Ishikawa (cell line): ENCODE results near the gene C6orf141.

ENCODE experiments used
- CEBPB ChIP-seq: IDR thresholded peaks from 2 replicates; pipeline ENCODE4 v1.6.1; 2012
- FOXM1 ChIP-seq: IDR thresholded peaks from 2 replicates; pipeline ENCODE4 v1.6.1; 2012; ENCODE audit warnings: low read depth, borderline replicate concordance
- MAX ChIP-seq: IDR thresholded peaks from 2 replicates; pipeline ENCODE4 v1.6.1; 2012
- RAD21 ChIP-seq: IDR thresholded peaks from 2 replicates; pipeline ENCODE4 v1.6.1; 2012; ENCODE audit warnings: low read depth
- REST ChIP-seq: IDR thresholded peaks from 2 replicates; pipeline ENCODE4 v1.6.1; 2012; ENCODE audit warnings: low read depth, mild to moderate bottlenecking

- TF ChIP-seq MAX (no peak), CEBPB (no peak), RAD21 (no peak), REST (no peak), FOXM1 (no peak)
Measured at GRCh38 chr6:49551866-49552129, 1.3 kb downstream of the C6orf141 start.
